Neural cell (in vitro differentiated cells): ENCODE measurements around the gene RIPPLY3. TPM values are rescaled to one million over a fixed set of nuclear protein-coding genes. Genes with fewer than 3 reads are reported as not detected.

Experiments
- H2AFZ ChIP-seq: fragments of 200-600, 300-800 bp; sonication (generic), shearing (Covaris generic); 2 replicates; pipeline ENCODE4 v1.6.0; 2014; ENCODE audit warnings: low read depth, mild to moderate bottlenecking, antibody characterized with exemption, low read length, moderate library complexity
- H3F3A ChIP-seq: fragments of 200-600 bp; shearing (Covaris generic); 2 replicates; pipeline ENCODE4 v1.6.1; 2016; ENCODE audit warnings: mild to moderate bottlenecking, moderate library complexity, mixed read lengths, antibody characterized with exemption, low read length; ENCODE audit not compliant: insufficient read depth, poor library complexity, severe bottlenecking
- H3K27ac ChIP-seq: fragments of 200-600, 300-800 bp; sonication (generic), shearing (Covaris generic); 2 replicates; pipeline ENCODE4 v1.5.1; 2014; ENCODE audit warnings: mild to moderate bottlenecking, low read length, moderate library complexity
- H3K27me3 ChIP-seq: fragments of 300-800, 200-600 bp; sonication (generic), shearing (Covaris generic); 2 replicates; pipeline ENCODE4 v1.6.0; 2014; ENCODE audit warnings: mild to moderate bottlenecking, low read depth, low read length, moderate library complexity; ENCODE audit not compliant: insufficient read depth
- H3K36me3 ChIP-seq: fragments of 300-800, 200-600 bp; sonication (generic), shearing (Covaris generic); 2 replicates; pipeline ENCODE4 v1.5.1; 2014; ENCODE audit warnings: mild to moderate bottlenecking, antibody characterized with exemption, low read length, moderate library complexity; ENCODE audit not compliant: insufficient read depth
- H3K4me2 ChIP-seq: fragments of 300-800, 200-600 bp; sonication (generic), shearing (Covaris generic); 2 replicates; pipeline ENCODE4 v1.6.0; 2014; ENCODE audit warnings: mild to moderate bottlenecking, low read length
- H3K4me3 ChIP-seq: fragments of 300-800, 200-600 bp; sonication (generic), shearing (Covaris generic); 2 replicates; pipeline ENCODE4 v1.5.1; 2014; ENCODE audit warnings: mild to moderate bottlenecking, low read length, moderate library complexity
- H3K79me2 ChIP-seq: fragments of 200-600 bp; shearing (Covaris generic); replicated peaks from 2 replicates; pipeline ENCODE4 v1.6.0; 2014; ENCODE audit warnings: mild to moderate bottlenecking, low read length, moderate library complexity; ENCODE audit not compliant: insufficient read depth
- H3K9ac ChIP-seq: fragments of 300-800, 200-600 bp; sonication (generic), shearing (Covaris generic); 2 replicates; pipeline ENCODE4 v1.6.1; 2016; ENCODE audit warnings: mild to moderate bottlenecking, low read length, mixed read lengths
- H3K9me2 ChIP-seq: fragments of 200-600 bp; shearing (Covaris generic); 2 replicates; pipeline ENCODE4 v1.6.1; 2016; ENCODE audit warnings: mild to moderate bottlenecking, low read length, mixed read lengths; ENCODE audit not compliant: insufficient read depth
- H3K9me3 ChIP-seq: fragments of 200-600, 300-800 bp; sonication (generic), shearing (Covaris generic); 2 replicates; pipeline ENCODE4 v1.6.1; 2016; ENCODE audit warnings: mild to moderate bottlenecking, mixed run types, low read length, moderate library complexity, mixed read lengths
- H4K20me1 ChIP-seq: fragments of 200-600 bp; shearing (Covaris generic); 2 replicates; pipeline ENCODE4 v1.6.1; 2016; ENCODE audit warnings: mild to moderate bottlenecking, mixed run types; ENCODE audit not compliant: insufficient read depth
- EP300 ChIP-seq: fragments of 450-650 bp; conservative IDR thresholded peaks from 2 replicates; pipeline ENCODE4 v1.6.1; 2014; ENCODE audit warnings: antibody characterized with exemption, mild to moderate bottlenecking, moderate library complexity; ENCODE audit not compliant: poor library complexity, severe bottlenecking
- EZH2 ChIP-seq: fragments of 200-600, 300-800 bp; shearing (Covaris generic), sonication (generic); IDR thresholded peaks from 2 replicates; pipeline ENCODE4 v1.6.1; 2014; ENCODE audit warnings: antibody characterized with exemption, low read length, borderline replicate concordance, mild to moderate bottlenecking; ENCODE audit not compliant: insufficient read depth, poor library complexity, severe bottlenecking
- MXI1 ChIP-seq: fragments of 450-650 bp; conservative IDR thresholded peaks from 2 replicates; pipeline ENCODE4 v1.6.1; 2014; ENCODE audit warnings: antibody characterized with exemption, mild to moderate bottlenecking; ENCODE audit not compliant: poor library complexity, severe bottlenecking
- POLR2AphosphoS5 ChIP-seq: IDR thresholded peaks from 2 replicates; pipeline ENCODE4 v1.6.1; 2012
- RAD21 ChIP-seq: fragments of 450-650 bp; conservative IDR thresholded peaks from 2 replicates; pipeline ENCODE4 v1.6.1; 2014; ENCODE audit warnings: antibody characterized with exemption, mild to moderate bottlenecking, moderate library complexity
- SMC3 ChIP-seq: fragments of 450-650 bp; conservative IDR thresholded peaks from 2 replicates; pipeline ENCODE4 v1.6.1; 2014; ENCODE audit warnings: antibody characterized with exemption, mild to moderate bottlenecking, moderate library complexity; ENCODE audit not compliant: poor library complexity
- TAF1 ChIP-seq: IDR thresholded peaks from 2 replicates; pipeline ENCODE4 v1.6.1; 2012; ENCODE audit warnings: low read depth
- polyA plus RNA-seq: library from polyadenylated mRNA; depleted of rRNA; stranded (reverse); fragments of >200 nt; gene quantifications from 2 replicates; pipeline ENCODE4 v1.2.3, GENCODE V29; 2014
- TF ChIP-seq, protein P1 (sequence below): IDR thresholded peaks from 2 replicates; pipeline ENCODE4 v1.6.1; 2012; ENCODE audit warnings: borderline replicate concordance
- TF ChIP-seq, protein P2 (sequence below): fragments of 450-650 bp; IDR thresholded peaks from 2 replicates; pipeline ENCODE4 v1.5.1; 2014; ENCODE audit warnings: antibody characterized with exemption, mild to moderate bottlenecking, moderate library complexity; ENCODE audit not compliant: poor library complexity, severe bottlenecking

The RIPPLY3 gene
- polyA plus RNA-seq, 1 donor from 2014 or later, result 0.24 TPM

DNA sequence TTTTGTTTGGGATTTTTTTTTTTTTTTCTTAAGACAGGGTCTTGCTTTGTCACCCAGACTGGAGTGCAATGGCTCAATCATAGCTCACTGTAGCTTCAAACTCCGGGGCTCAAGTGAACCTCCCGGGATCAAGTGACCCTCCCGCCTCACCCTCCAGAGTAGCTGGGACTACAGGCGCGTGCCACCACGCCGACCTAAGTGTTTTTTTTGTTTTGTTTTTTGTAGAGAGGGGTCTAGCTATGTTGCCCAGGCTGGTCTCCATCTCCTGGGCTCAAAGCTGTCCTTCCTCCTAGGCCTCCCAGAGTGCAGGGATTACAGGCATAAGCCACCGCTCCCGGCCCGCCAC, 40.8 kb upstream of the RIPPLY3 start:
- TF ChIP-seq, protein P1, sequence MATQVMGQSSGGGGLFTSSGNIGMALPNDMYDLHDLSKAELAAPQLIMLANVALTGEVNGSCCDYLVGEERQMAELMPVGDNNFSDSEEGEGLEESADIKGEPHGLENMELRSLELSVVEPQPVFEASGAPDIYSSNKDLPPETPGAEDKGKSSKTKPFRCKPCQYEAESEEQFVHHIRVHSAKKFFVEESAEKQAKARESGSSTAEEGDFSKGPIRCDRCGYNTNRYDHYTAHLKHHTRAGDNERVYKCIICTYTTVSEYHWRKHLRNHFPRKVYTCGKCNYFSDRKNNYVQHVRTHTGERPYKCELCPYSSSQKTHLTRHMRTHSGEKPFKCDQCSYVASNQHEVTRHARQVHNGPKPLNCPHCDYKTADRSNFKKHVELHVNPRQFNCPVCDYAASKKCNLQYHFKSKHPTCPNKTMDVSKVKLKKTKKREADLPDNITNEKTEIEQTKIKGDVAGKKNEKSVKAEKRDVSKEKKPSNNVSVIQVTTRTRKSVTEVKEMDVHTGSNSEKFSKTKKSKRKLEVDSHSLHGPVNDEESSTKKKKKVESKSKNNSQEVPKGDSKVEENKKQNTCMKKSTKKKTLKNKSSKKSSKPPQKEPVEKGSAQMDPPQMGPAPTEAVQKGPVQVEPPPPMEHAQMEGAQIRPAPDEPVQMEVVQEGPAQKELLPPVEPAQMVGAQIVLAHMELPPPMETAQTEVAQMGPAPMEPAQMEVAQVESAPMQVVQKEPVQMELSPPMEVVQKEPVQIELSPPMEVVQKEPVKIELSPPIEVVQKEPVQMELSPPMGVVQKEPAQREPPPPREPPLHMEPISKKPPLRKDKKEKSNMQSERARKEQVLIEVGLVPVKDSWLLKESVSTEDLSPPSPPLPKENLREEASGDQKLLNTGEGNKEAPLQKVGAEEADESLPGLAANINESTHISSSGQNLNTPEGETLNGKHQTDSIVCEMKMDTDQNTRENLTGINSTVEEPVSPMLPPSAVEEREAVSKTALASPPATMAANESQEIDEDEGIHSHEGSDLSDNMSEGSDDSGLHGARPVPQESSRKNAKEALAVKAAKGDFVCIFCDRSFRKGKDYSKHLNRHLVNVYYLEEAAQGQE, result no peak
- TF ChIP-seq RAD21 (no peak), EZH2 (no peak), EP300 (no peak), TAF1 (no peak), SMC3 (no peak), POLR2AphosphoS5 (no peak), MXI1 (no peak)
- TF ChIP-seq, protein P2, sequence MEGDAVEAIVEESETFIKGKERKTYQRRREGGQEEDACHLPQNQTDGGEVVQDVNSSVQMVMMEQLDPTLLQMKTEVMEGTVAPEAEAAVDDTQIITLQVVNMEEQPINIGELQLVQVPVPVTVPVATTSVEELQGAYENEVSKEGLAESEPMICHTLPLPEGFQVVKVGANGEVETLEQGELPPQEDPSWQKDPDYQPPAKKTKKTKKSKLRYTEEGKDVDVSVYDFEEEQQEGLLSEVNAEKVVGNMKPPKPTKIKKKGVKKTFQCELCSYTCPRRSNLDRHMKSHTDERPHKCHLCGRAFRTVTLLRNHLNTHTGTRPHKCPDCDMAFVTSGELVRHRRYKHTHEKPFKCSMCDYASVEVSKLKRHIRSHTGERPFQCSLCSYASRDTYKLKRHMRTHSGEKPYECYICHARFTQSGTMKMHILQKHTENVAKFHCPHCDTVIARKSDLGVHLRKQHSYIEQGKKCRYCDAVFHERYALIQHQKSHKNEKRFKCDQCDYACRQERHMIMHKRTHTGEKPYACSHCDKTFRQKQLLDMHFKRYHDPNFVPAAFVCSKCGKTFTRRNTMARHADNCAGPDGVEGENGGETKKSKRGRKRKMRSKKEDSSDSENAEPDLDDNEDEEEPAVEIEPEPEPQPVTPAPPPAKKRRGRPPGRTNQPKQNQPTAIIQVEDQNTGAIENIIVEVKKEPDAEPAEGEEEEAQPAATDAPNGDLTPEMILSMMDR, result no peak
- Histone ChIP-seq H3K36me3 (no peaks in the 10 kb centered on the region), H2AFZ (peak overlapping the region; percentile 40), H3K4me2 (peak overlapping the region; percentile 35), H3K9ac (peak overlapping the region; percentile 77), H4K20me1 (no peaks in the 10 kb centered on the region), H3K79me2 (no peaks in the 10 kb centered on the region), H3F3A (peaks cover 5% of the 10 kb centered on the region), H3K27me3 (no peaks in the 10 kb centered on the region), H3K9me2 (no peaks in the 10 kb centered on the region), H3K4me3 (peak overlapping the region; percentile 75), H3K9me3 (no peaks in the 10 kb centered on the region), H3K27ac (peak overlapping the region; percentile 31)

- Histone ChIP-seq H3K9me2 (no peaks in the 10 kb centered on the region), H3F3A (peaks cover 5% of the 10 kb centered on the region), H3K4me3 (peak within 1 kb of the TSS; percentile 75), H2AFZ (peak within 1 kb of the TSS; percentile 51), H3K27ac (peak within 1 kb of the TSS; percentile 58), H3K9ac (peak within 1 kb of the TSS; percentile 77), H3K4me2 (peak within 1 kb of the TSS; percentile 67), H3K9me3 (no peaks in the 10 kb centered on the region), H3K36me3 (no peaks in the 10 kb centered on the region), H4K20me1 (no peaks in the 10 kb centered on the region), H3K79me2 (no peaks in the 10 kb centered on the region), H3K27me3 (no peaks in the 10 kb centered on the region)
- TF ChIP-seq MXI1 (peak; percentile 55), EZH2 (no peak), TAF1 (no peak), SMC3 (peak; percentile 49), POLR2AphosphoS5 (peak; percentile 53), RAD21 (peak; percentile 44)
- TF ChIP-seq, protein P2, result peak; percentile 56
Measured at GRCh38 chr21:36966066-36966820, 40.3 kb upstream of the RIPPLY3 start, which contains the start of gene HLCS. Gene HLCS, minus strand, starts transcription at chr21:36966669. Its CDS starts 31 bp downstream, at chr21:36966638.
